Loucy (cell line): Measurements from ENCODE around the gene SDK2.

ENCODE experiments used
- H2AFZ ChIP-seq: fragments of 200-600 bp; sonication (generic); 2 replicates; pipeline ENCODE4 v1.6.0; 2016; ENCODE audit warnings: antibody characterized with exemption, mild to moderate bottlenecking, low read length, moderate library complexity
- H3F3A ChIP-seq: fragments of 200-600 bp; 2 replicates; pipeline ENCODE4 v1.6.0; 2016; ENCODE audit warnings: antibody characterized with exemption, low read depth, mild to moderate bottlenecking
- H3K27me3 ChIP-seq: fragments of 200-600 bp; sonication (generic); 2 replicates; pipeline ENCODE4 v1.6.1; 2014; ENCODE audit warnings: low read length, mild to moderate bottlenecking; ENCODE audit not compliant: insufficient read depth, poor library complexity, severe bottlenecking
- H3K36me3 ChIP-seq: fragments of 200-600 bp; sonication (generic); 2 replicates; pipeline ENCODE4 v1.6.1; 2016; ENCODE audit warnings: low read length; ENCODE audit not compliant: insufficient read depth
- H3K4me1 ChIP-seq: fragments of 200-600 bp; sonication (generic); 2 replicates; pipeline ENCODE4 v1.5.1; 2014; ENCODE audit warnings: low read length, mild to moderate bottlenecking; ENCODE audit not compliant: insufficient read depth, poor library complexity, severe bottlenecking
- H3K4me2 ChIP-seq: fragments of 200-600 bp; sonication (generic); 2 replicates; pipeline ENCODE4 v1.6.0; 2014; ENCODE audit warnings: antibody characterized with exemption, low read length, low read depth, mild to moderate bottlenecking; ENCODE audit not compliant: poor library complexity, severe bottlenecking
- H3K4me3 ChIP-seq: fragments of 200-600 bp; sonication (generic); 2 replicates; pipeline ENCODE4 v1.5.1; 2014; ENCODE audit warnings: low read length, mild to moderate bottlenecking, mixed read lengths; ENCODE audit not compliant: poor library complexity, severe bottlenecking
- H3K79me2 ChIP-seq: fragments of 200-600 bp; sonication (generic); 2 replicates; pipeline ENCODE4 v1.6.1; 2014; ENCODE audit warnings: low read length; ENCODE audit not compliant: insufficient read depth
- H3K9ac ChIP-seq: fragments of 200-600 bp; sonication (generic); 2 replicates; pipeline ENCODE4 v1.6.0; 2014; ENCODE audit warnings: mild to moderate bottlenecking, low read depth, low read length, moderate library complexity; ENCODE audit not compliant: poor library complexity, severe bottlenecking
- H3K9me2 ChIP-seq: fragments of 200-600 bp; sonication (generic); replicated peaks from 2 replicates; pipeline ENCODE4 v1.6.1; 2016; ENCODE audit warnings: low read depth, low read length, mixed read lengths
- H3K9me3 ChIP-seq: fragments of 200-600 bp; sonication (generic); 2 replicates; pipeline ENCODE4 v1.6.1; 2014; ENCODE audit warnings: mild to moderate bottlenecking, antibody characterized with exemption, low read length, low read depth; ENCODE audit not compliant: insufficient read depth
- H4K20me1 ChIP-seq: fragments of 200-600 bp; sonication (generic); 2 replicates; pipeline ENCODE4 v1.6.0; 2014; ENCODE audit warnings: antibody characterized with exemption, low read length, mild to moderate bottlenecking; ENCODE audit not compliant: insufficient read depth, poor library complexity, severe bottlenecking
- CTCF ChIP-seq: fragments of 200-600 bp; sonication (generic); conservative IDR thresholded peaks from 2 replicates; pipeline ENCODE4 v1.5.1; 2014; ENCODE audit warnings: mild to moderate bottlenecking, antibody characterized with exemption, low read length
- EZH2phosphoT487 ChIP-seq: fragments of 200-600 bp; IDR thresholded peaks from 2 replicates; pipeline ENCODE4 v1.6.1; 2018; ENCODE audit warnings: antibody characterized with exemption, mild to moderate bottlenecking, moderate library complexity, borderline replicate concordance

SDK2 gene

GRCh38 chr17:73630965-73631595 lies 13.2 kb downstream of the SDK2 start:
- TF ChIP-seq EZH2phosphoT487 (no peak), CTCF (no peak)
- H3K4me2 ChIP-seq = no peak overlapping the region
- no peaks in the 10 kb centered on the region for H3K9me3 ChIP-seq
- H3K4me3 ChIP-seq = no peak overlapping the region
- H2AFZ ChIP-seq = no peak overlapping the region
- peaks cover 11% of the 10 kb centered on the region for H4K20me1 ChIP-seq
- no peak overlapping the region for H3K9ac ChIP-seq
- H3K36me3 ChIP-seq = no peaks in the 10 kb centered on the region
- peaks cover 95% of the 10 kb centered on the region; the same call in 1 of the 2 replicates for H3K79me2 ChIP-seq
- H3K27me3 ChIP-seq = no peaks in the 10 kb centered on the region
- no peaks in the 10 kb centered on the region for H3F3A ChIP-seq
- peaks cover 23% of the 10 kb centered on the region for H3K4me1 ChIP-seq
- no peaks in the 10 kb centered on the region for H3K9me2 ChIP-seq

- H3K4me2 ChIP-seq = no peak overlapping the region
- H3K79me2 ChIP-seq = peaks cover 93% of the 10 kb centered on the region; the same call in 1 of the 2 replicates
- no peaks in the 10 kb centered on the region for H3F3A ChIP-seq
- H3K27me3 ChIP-seq = no peaks in the 10 kb centered on the region
- no peak overlapping the region for H3K4me3 ChIP-seq
- no peak for TF ChIP-seq CTCF
- no peak for TF ChIP-seq EZH2phosphoT487
- no peaks in the 10 kb centered on the region for H3K9me3 ChIP-seq
- no peak overlapping the region for H3K9ac ChIP-seq
- no peaks in the 10 kb centered on the region for H3K36me3 ChIP-seq
- no peaks in the 10 kb centered on the region for H3K9me2 ChIP-seq
- peaks cover 11% of the 10 kb centered on the region for H4K20me1 ChIP-seq
- H3K4me1 ChIP-seq = peaks cover 23% of the 10 kb centered on the region
- H2AFZ ChIP-seq = no peak overlapping the region
Measured at GRCh38 chr17:73630531-73630930, 13.7 kb downstream of the SDK2 start.

GRCh38 chr17:73628642-73629552 lies 15.3 kb downstream of the SDK2 start:
- Histone ChIP-seq H3F3A (no peaks in the 10 kb centered on the region), H3K4me3 (no peak overlapping the region), H3K36me3 (no peaks in the 10 kb centered on the region; the same call in 1 of the 2 replicates), H3K9me3 (no peaks in the 10 kb centered on the region), H3K9me2 (no peaks in the 10 kb centered on the region), H3K4me1 (peaks cover 23% of the 10 kb centered on the region), H4K20me1 (peaks cover 6% of the 10 kb centered on the region), H3K79me2 (peaks cover 91% of the 10 kb centered on the region; the same call in 1 of the 2 replicates), H3K9ac (no peak overlapping the region), H3K27me3 (no peaks in the 10 kb centered on the region), H3K4me2 (peak overlapping the region; percentile 43), H2AFZ (no peak overlapping the region)
- TF ChIP-seq CTCF (no peak), EZH2phosphoT487 (no peak)
